ENCODE measurements around the gene DOCK4.

DNA sequence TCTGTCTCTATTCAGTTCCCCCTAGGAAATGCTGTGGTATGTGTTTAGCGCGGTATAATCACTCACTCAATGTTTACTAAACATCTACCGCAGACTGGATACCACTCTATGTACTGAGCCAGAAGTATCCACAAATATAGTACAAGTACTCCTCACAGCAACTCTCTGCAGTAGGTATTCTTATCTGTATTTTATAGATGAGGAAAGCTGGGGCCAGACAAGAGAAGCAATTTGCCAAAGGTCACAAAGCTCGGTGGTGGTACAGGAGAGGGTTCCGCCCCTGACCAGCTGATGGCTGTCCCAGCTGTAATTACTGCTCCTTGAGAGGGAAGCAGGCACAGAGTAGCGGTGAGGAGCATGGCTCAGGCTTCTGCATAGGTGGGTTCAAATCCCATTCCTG lies 184.1 kb downstream of the DOCK4 start:
- TF ChIP-seq EZH2 (IDR thresholded peaks at IDR 0.05; ENCODE audit: insufficient read depth, poor library complexity, severe bottlenecking) (no peak), EZH2phosphoT487 (IDR thresholded peaks at IDR 0.05; ENCODE audit: insufficient read depth, low read depth) (no peak)
